ENCODE measurements around the gene SRGN. TPM values are rescaled to one million over a fixed set of nuclear protein-coding genes. Genes with fewer than 3 reads are reported as not detected.

Gene SRGN
- total and polyA plus RNA-seq, 2 of the 8 experiments (the other 6 are each of a cell fraction or from before 2014, with no cell fraction given) = 0.06 TPM; not detected in 1

GRCh38 chr10:69067189-69067588, 20.7 kb upstream of the SRGN start:
- no peak overlapping the region for H3K4ac ChIP-seq (replicated peaks; ENCODE audit: insufficient read length, low read depth, low read length)
- peaks cover 0 to 5% (median 2%) of the 10 kb centered on the region in 4 experiments; a peak in 5 of 7 replicates for H3K4me1 ChIP-seq (replicated peaks in 1 of 4; ENCODE audit: control insufficient read depth in 3 of 4, insufficient read depth in 4 of 4, low read length in 3 of 4)
- H3K27me3 ChIP-seq (replicated peaks in 1 of 4; ENCODE audit: control insufficient read depth in 3 of 4, extremely low read depth in 1 of 4, insufficient read depth in 3 of 4, low read length in 3 of 4) = no peaks in the 10 kb centered on the region
- WGBS, 2 experiments (ENCODE audit: extremely low coverage in 1 of 2, insufficient coverage in 1 of 2, insufficient read length in 1 of 2, insufficient replicate concordance in 2 of 2, low coverage in 1 of 2, low lambda C conversion rate in 2 of 2, missing lambda C conversion rate in 1 of 2) = 86% methylated on average over 3 of the region's 3 CpGs; no CpG with 5 or more reads in 1 of the 2 experiments
- H2AK5ac ChIP-seq (ENCODE audit: low read depth, low read length) = no peak overlapping the region
- H4K20me1 ChIP-seq (replicated peaks in 1 of 2; ENCODE audit: control insufficient read depth in 1 of 2, insufficient read depth in 2 of 2, low read length in 2 of 2) = no peaks in the 10 kb centered on the region
- H2AFZ ChIP-seq (ENCODE audit: low read length) = no peak overlapping the region
- H3K27ac ChIP-seq (ENCODE audit: low read depth, low read length) = no peak overlapping the region
- H3K4me2 ChIP-seq (ENCODE audit: insufficient read depth in 1 of 2, low read depth in 2 of 2, low read length in 2 of 2) = no peak overlapping the region
- no peak overlapping the region for H3K4me3 ChIP-seq (ENCODE audit: extremely low read depth in 1 of 4, insufficient read depth in 2 of 4, low read depth in 3 of 4, low read length in 4 of 4)
- H3K9ac ChIP-seq (replicated peaks in 1 of 4; ENCODE audit: extremely low read depth in 1 of 4, low read depth in 3 of 4, low read length in 3 of 4) = no peak overlapping the region
- ChIA-PET POLR2A (ENCODE audit: partially characterized antibody) (no interaction called here), CTCF (ENCODE audit: partially characterized antibody) (interaction anchor here (0.7 to 2.8 kb wide), 3 partner anchors 9 to 24 kb away, joined by 3 to 15 read pairs (median 6); no protein-coding TSS in a partner anchor)
- H2BK120ac ChIP-seq (replicated peaks; ENCODE audit: low read depth, low read length) = no peak overlapping the region
- H3K79me1 ChIP-seq (ENCODE audit: low read depth, low read length) = no peaks in the 10 kb centered on the region
- TF ChIP-seq E2F6 (IDR thresholded peaks at IDR 0.05) (no peak), CBX8 (IDR thresholded peaks at IDR 0.05; ENCODE audit: borderline replicate concordance, low read depth, low read length) (no peak), GTF2F1 (IDR thresholded peaks at IDR 0.05; ENCODE audit: borderline replicate concordance, low read depth, low read length) (no peak), NANOG (IDR thresholded peaks at IDR 0.05; ENCODE audit: insufficient read depth, low read depth, low read length, poor library complexity, severe bottlenecking) (no peak), SP1 (IDR thresholded peaks at IDR 0.05; ENCODE audit: low read depth, low read length) (no peak), ATF2 (IDR thresholded peaks at IDR 0.05; ENCODE audit: low read length) (no peak), GABPA (IDR thresholded peaks at IDR 0.05; ENCODE audit: borderline replicate concordance, insufficient read depth, low read length) (no peak), SP4 (IDR thresholded peaks at IDR 0.05; ENCODE audit: low read length) (no peak), SP2 (IDR thresholded peaks at IDR 0.05; ENCODE audit: low read length) (no peak), KDM5A (IDR thresholded peaks at IDR 0.05; ENCODE audit: low read length) (no peak), POLR2AphosphoS5 (IDR thresholded peaks at IDR 0.05; ENCODE audit: low read depth, low read length) (no peak)
- no peak overlapping the region for H4K8ac ChIP-seq (ENCODE audit: extremely low read depth, insufficient read depth, low read length)
- no peak overlapping the region for H2BK15ac ChIP-seq (ENCODE audit: low read length)
- no peak overlapping the region for H3K14ac ChIP-seq (ENCODE audit: insufficient read length)
- H3K23ac ChIP-seq (ENCODE audit: insufficient read length) = no peak overlapping the region
- H3K79me2 ChIP-seq (ENCODE audit: control insufficient read depth in 1 of 2, insufficient read depth in 2 of 2, low read length in 2 of 2) = no peaks in the 10 kb centered on the region
- no peak overlapping the region for H2BK12ac ChIP-seq (ENCODE audit: low read depth, low read length)
- H3K18ac ChIP-seq (ENCODE audit: extremely low read depth, low read length) = no peak overlapping the region
- H3K56ac ChIP-seq (replicated peaks; ENCODE audit: insufficient read length, low read depth, low read length) = no peak overlapping the region
- H4K5ac ChIP-seq (ENCODE audit: insufficient read length, low read depth, low read length) = no peak overlapping the region
- H2BK20ac ChIP-seq (ENCODE audit: low read length) = no peak overlapping the region
- DNase-seq (ENCODE audit: low read depth in 1 of 2, low spot score in 2 of 2) (no peak), FAIRE-seq (no peak)
- no peak overlapping the region for H2BK5ac ChIP-seq (ENCODE audit: low read depth, low read length)
- H3K9me3 ChIP-seq (ENCODE audit: insufficient read depth in 2 of 2, low read depth in 1 of 2, low read length in 1 of 2) = no peaks in the 10 kb centered on the region
- H3K36me3 ChIP-seq (ENCODE audit: control insufficient read depth in 2 of 4, insufficient read depth in 4 of 4, low read length in 3 of 4) = no peaks in the 10 kb centered on the region
- H4K91ac ChIP-seq (replicated peaks; ENCODE audit: insufficient read length, low read length) = no peak overlapping the region
- no peaks in the 10 kb centered on the region for H3K23me2 ChIP-seq (ENCODE audit: low read depth, low read length)
